Measurements from ENCODE around the gene SMURF1. TPM values are rescaled to one million over a fixed set of nuclear protein-coding genes. Genes with fewer than 3 reads are reported as not detected.

The SMURF1 gene
- total and polyA plus RNA-seq, 2 of the 8 experiments (the other 6 are each of a cell fraction or from before 2014, with no cell fraction given), result 9.6 to 24.5 TPM

- Histone ChIP-seq H3K4me3 (ENCODE audit: extremely low read depth in 1 of 4, insufficient read depth in 2 of 4, low read depth in 3 of 4, low read length in 4 of 4) (no peak overlapping the region), H3K18ac (ENCODE audit: extremely low read depth, low read length) (no peak overlapping the region), H3K36me3 (ENCODE audit: control insufficient read depth in 2 of 4, insufficient read depth in 4 of 4, low read length in 3 of 4) (no peaks in the 10 kb centered on the region), H2BK5ac (ENCODE audit: low read depth, low read length) (no peak overlapping the region), H3K9me3 (ENCODE audit: insufficient read depth in 2 of 2, low read depth in 1 of 2, low read length in 1 of 2) (no peaks in the 10 kb centered on the region; a peak in 1 of 4 replicates), H3K27me3 (replicated peaks in 1 of 4; ENCODE audit: control insufficient read depth in 3 of 4, extremely low read depth in 1 of 4, insufficient read depth in 3 of 4, low read length in 3 of 4) (no peaks in the 10 kb centered on the region), H3K79me2 (ENCODE audit: control insufficient read depth in 1 of 2, insufficient read depth in 2 of 2, low read length in 2 of 2) (peaks cover 0 to 70% of the 10 kb centered on the region in 2 experiments; a peak in 2 of 4 replicates), H2BK120ac (replicated peaks; ENCODE audit: low read depth, low read length) (no peak overlapping the region), H4K8ac (ENCODE audit: extremely low read depth, insufficient read depth, low read length) (no peak overlapping the region), H3K14ac (ENCODE audit: insufficient read length) (no peak overlapping the region), H4K91ac (replicated peaks; ENCODE audit: insufficient read length, low read length) (no peak overlapping the region), H2BK12ac (ENCODE audit: low read depth, low read length) (no peak overlapping the region), H3K4me2 (ENCODE audit: insufficient read depth in 1 of 2, low read depth in 2 of 2, low read length in 2 of 2) (no peak overlapping the region), H3K79me1 (ENCODE audit: low read depth, low read length) (peaks cover 3% of the 10 kb centered on the region; the same call in 1 of the 2 replicates), H3K23ac (ENCODE audit: insufficient read length) (no peak overlapping the region), H2BK15ac (ENCODE audit: low read length) (no peak overlapping the region), H2BK20ac (ENCODE audit: low read length) (no peak overlapping the region), H3K4me1 (replicated peaks in 1 of 4; ENCODE audit: control insufficient read depth in 3 of 4, insufficient read depth in 4 of 4, low read length in 3 of 4) (peaks cover 0 to 3% (median 1%) of the 10 kb centered on the region in 4 experiments; a peak in 2 of 7 replicates), H2AFZ (ENCODE audit: low read length) (no peak overlapping the region), H3K23me2 (ENCODE audit: low read depth, low read length) (no peaks in the 10 kb centered on the region), H2AK5ac (ENCODE audit: low read depth, low read length) (no peak overlapping the region), H3K56ac (replicated peaks; ENCODE audit: insufficient read length, low read depth, low read length) (no peak overlapping the region), H3K27ac (ENCODE audit: low read depth, low read length) (no peak overlapping the region), H4K20me1 (replicated peaks in 1 of 2; ENCODE audit: control insufficient read depth in 1 of 2, insufficient read depth in 2 of 2, low read length in 2 of 2) (no peaks in the 10 kb centered on the region), H4K5ac (ENCODE audit: insufficient read length, low read depth, low read length) (no peak overlapping the region), H3K4ac (replicated peaks; ENCODE audit: insufficient read length, low read depth, low read length) (no peak overlapping the region), H3K9ac (replicated peaks in 1 of 4; ENCODE audit: extremely low read depth in 1 of 4, low read depth in 3 of 4, low read length in 3 of 4) (no peak overlapping the region)
- POLR2A ChIA-PET (ENCODE audit: partially characterized antibody), result no interaction called here
- FAIRE-seq, result no peak
- WGBS, 2 experiments (ENCODE audit: extremely low coverage in 1 of 2, insufficient coverage in 1 of 2, insufficient read length in 1 of 2, insufficient replicate concordance in 2 of 2, low coverage in 1 of 2, low lambda C conversion rate in 2 of 2, missing lambda C conversion rate in 1 of 2), result 92% methylated on average over 2 of the region's 2 CpGs; no CpG with 5 or more reads in 1 of the 2 experiments
- no peak for TF ChIP-seq POU5F1 (IDR thresholded peaks at IDR 0.05; ENCODE audit: low read depth, low read length)
- TF ChIP-seq KDM4A (IDR thresholded peaks at IDR 0.05; ENCODE audit: low read depth, low read length, severe bottlenecking), result no peak
- CTCF ChIA-PET (ENCODE audit: partially characterized antibody), result no interaction called here
- no peak for DNase-seq (ENCODE audit: low read depth in 1 of 2, low spot score in 2 of 2)
These were observed 57.0 kb downstream of the SMURF1 start for GRCh38 chr7:99086944-99087343.

Measured in H1 (cell line).